Retinal pigment epithelial cell (primary cell): ENCODE data around the gene POLR2F.

Source experiments
- DNase-seq: peaks from one replicate; pipeline ENCODE4 v3.0.0-alpha.2; 2010; ENCODE audit warnings: low read depth
- H3K4me3 ChIP-seq: 2 replicates; pipeline ENCODE4 v1.5.1; 2011; ENCODE audit warnings: mild to moderate bottlenecking, low read length, control low read depth, moderate library complexity
- CTCF ChIP-seq: conservative IDR thresholded peaks from 2 replicates; pipeline ENCODE4 v1.5.1; 2011; ENCODE audit warnings: low read depth, low read length, control low read depth, inconsistent platforms

The POLR2F gene

GRCh38 chr22:37967637-37968451 is 14.3 kb downstream of the POLR2F start:
- TF ChIP-seq CTCF: no peak
- no peak overlapping the region for H3K4me3 ChIP-seq
- no peak for DNase-seq

GRCh38 chr22:37968452-37969251 is 15.2 kb downstream of the POLR2F start:
- no peak for TF ChIP-seq CTCF
- no peak for DNase-seq
- H3K4me3 ChIP-seq: no peak overlapping the region

- no peak for TF ChIP-seq CTCF
- DNase-seq: no peak
- no peak overlapping the region for H3K4me3 ChIP-seq
Observed at GRCh38 chr22:37970864-37971263, 17.4 kb downstream of the POLR2F start.

- TF ChIP-seq CTCF: no peak
- no peak overlapping the region for H3K4me3 ChIP-seq
Observed at GRCh38 chr22:37971475-37972434, 18.3 kb downstream of the POLR2F start.

GRCh38 chr22:37972527-37972926 is 19.0 kb downstream of the POLR2F start:
- H3K4me3 ChIP-seq: no peak overlapping the region
- TF ChIP-seq CTCF: no peak
- DNase-seq: no peak

More at GRCh38 chr22:37971475-37972434, 18.3 kb downstream of the POLR2F start:
- DNase-seq: no peak

- no peak overlapping the region for H3K4me3 ChIP-seq
- TF ChIP-seq CTCF: no peak
- no peak for DNase-seq
Observed at GRCh38 chr22:37973271-37974170, 20.0 kb downstream of the POLR2F start.
